GM23248 (cell line): ENCODE results near the gene TENT5C.

Source experiments
- EZH2 ChIP-seq: fragments of 200-600 bp; sonication (generic); IDR thresholded peaks from 2 replicates; pipeline ENCODE4 v1.6.1; 2018; ENCODE audit warnings: antibody characterized with exemption, mild to moderate bottlenecking; ENCODE audit not compliant: insufficient read depth, poor library complexity, severe bottlenecking
- EZH2phosphoT487 ChIP-seq: fragments of 200-600 bp; sonication (generic); IDR thresholded peaks from 2 replicates; pipeline ENCODE4 v1.6.1; 2018; ENCODE audit warnings: antibody characterized with exemption, moderate library complexity, mild to moderate bottlenecking, low read depth; ENCODE audit not compliant: insufficient read depth

- no peak for TF ChIP-seq EZH2phosphoT487
- no peak for TF ChIP-seq EZH2
Observed at GRCh38 chr1:117594261-117594990, 11.4 kb upstream of the TENT5C start.
